GM12801 (cell line): ENCODE data around the gene RNU5B-1.

Experiments used
- TF ChIP-seq, protein P1 (sequence below): IDR thresholded peaks from one replicate; pipeline ENCODE4 v1.5.1; 2011; ENCODE audit warnings: control low read depth; ENCODE audit not compliant: insufficient read length; ENCODE audit errors: extremely low read depth

The RNU5B-1 gene

DNA sequence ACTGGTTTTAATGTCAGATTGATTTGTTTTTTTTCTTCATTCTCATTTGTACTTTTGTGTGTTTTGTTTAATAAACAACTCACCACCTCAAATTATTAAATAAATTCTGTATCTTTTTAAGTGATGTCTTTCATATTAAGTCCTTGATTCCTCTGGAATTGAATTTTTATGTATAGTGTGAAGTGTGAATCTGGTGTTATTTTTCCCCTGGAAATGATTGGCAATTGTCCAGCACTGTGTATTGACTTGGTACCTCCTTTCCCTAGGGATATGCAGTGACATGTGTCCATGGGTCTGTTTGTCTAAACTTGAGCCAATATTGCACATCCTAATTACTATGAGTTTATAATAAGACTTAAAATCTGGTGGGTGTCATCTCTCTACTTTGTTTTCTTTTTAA lies 2.1 kb downstream of the RNU5B-1 start:
- TF ChIP-seq, protein P1, sequence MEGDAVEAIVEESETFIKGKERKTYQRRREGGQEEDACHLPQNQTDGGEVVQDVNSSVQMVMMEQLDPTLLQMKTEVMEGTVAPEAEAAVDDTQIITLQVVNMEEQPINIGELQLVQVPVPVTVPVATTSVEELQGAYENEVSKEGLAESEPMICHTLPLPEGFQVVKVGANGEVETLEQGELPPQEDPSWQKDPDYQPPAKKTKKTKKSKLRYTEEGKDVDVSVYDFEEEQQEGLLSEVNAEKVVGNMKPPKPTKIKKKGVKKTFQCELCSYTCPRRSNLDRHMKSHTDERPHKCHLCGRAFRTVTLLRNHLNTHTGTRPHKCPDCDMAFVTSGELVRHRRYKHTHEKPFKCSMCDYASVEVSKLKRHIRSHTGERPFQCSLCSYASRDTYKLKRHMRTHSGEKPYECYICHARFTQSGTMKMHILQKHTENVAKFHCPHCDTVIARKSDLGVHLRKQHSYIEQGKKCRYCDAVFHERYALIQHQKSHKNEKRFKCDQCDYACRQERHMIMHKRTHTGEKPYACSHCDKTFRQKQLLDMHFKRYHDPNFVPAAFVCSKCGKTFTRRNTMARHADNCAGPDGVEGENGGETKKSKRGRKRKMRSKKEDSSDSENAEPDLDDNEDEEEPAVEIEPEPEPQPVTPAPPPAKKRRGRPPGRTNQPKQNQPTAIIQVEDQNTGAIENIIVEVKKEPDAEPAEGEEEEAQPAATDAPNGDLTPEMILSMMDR = no peak

DNA sequence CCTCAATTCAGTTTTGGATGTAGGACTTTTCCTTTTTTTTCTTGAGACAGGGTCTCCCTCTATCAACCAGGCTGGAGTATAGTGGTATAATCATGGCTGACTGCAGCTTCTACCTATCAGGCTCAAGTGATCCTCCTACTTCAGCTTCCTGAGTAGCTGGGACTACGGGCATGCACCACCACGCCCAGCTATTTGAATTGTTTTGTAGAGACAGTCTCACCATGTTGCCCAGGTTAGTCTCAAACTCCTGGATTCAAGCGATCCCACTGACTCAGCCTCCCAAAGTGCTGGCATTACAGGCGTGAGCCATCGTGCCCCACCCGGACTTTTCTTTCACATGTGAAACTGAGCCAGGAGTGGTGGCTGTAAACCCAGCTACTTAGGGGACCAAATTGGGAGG lies 3.5 kb downstream of the RNU5B-1 start:
- TF ChIP-seq, protein P1 = no peak

DNA sequence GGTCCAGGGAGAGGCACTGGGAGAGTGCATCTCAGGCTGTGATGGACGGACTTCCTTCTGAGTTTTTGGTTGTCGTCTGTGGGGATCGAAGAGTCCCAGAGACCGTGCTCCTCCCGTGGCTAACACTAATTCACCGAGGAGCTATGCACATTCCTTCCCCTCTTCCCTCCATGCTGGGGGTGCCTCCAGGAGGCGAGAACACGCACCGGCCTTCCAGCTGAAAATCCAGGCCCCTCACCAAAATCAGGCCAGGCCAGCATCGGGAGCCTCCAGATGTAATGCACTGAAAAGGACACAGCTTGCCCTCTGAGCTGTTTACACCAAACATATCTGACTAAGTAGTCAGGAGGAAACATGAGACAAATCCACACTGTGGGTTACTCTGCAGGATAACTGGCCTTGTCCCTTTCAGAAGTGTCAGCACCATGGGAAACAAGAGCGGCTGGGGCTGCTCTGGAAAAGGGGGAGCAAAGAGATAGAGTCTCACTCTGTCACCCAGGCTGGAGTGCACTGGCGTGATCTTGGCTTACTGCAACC lies 5.5 kb downstream of the RNU5B-1 start:
- TF ChIP-seq, protein P1 = no peak

DNA sequence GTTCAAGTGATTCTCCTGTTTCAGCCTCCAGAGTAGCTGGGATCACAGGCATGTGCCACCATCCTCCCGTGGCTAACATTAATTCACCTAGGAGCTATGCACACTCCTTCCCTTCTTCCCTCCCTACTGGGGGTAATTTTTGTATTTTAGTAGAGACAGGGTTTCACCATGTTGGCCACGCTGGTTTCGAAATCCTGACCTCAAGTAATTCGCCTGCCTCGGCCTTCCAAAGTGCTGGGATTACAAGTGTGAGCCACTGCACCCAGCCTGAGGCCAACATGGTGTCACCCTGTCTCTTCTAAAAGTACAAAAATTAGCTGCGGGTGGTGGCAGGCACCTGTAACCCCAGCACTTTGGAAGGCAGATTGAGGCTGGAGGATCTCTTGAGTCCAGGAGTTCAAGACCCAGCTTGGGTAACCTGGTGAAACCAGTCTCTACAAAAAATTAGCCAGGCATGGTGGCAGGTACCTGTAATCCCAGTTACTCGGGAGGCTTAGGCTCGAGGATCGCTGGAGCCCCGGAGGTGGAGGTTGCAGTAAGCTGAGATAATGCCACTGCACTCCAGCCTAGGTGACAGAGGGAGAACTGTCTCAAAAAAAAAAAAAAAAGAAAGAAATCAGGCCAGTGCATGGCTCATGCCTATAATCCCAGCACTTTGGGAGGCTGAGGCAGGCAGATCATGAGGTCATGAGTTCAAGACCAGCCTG lies 6.1 kb downstream of the RNU5B-1 start:
- TF ChIP-seq, protein P1 = no peak

DNA sequence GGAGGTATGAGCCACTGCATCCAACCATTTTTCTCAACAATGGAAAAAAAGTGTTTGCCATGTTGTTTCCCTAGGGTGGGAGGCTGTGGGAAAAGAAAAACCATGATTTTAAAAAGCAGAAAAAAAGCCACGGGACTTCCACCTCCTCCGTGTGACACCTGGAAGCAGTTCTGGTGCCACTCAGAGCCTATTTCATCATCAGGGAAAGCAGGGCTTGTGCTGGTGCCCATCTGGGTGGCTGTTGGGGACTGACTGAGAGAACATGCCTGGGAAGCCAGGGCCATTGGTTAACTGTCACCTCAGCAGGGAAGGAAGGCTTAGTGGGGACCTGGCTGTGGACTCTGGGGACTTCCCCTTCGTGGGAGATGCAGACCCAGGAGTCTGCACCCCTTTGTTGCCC lies 7.3 kb downstream of the RNU5B-1 start:
- TF ChIP-seq, protein P1 = no peak

DNA sequence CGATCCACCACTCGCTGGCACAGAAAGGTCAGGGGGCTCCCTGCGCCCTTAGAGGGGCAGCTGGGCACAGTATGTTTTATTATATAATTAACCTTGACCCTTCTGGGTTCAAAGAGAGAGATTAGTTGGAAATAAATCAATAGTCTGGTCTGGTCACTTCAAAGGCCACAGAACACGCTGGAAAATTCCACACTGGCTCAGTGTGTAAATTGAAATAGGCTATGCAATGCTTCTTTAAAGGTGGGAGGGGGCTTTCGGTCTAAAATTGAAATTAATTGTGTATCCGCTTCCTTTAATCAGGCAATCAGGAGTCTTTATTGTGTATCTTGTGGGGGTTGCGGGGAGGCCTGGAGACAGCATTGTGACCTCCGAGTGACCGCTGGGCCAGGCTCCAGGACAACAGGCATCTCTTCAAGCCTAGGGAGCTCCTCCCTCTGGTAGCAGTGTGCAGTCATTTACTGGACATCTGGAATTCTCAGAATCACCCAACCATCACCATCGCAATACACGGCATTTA lies 8.0 kb downstream of the RNU5B-1 start:
- TF ChIP-seq, protein P1 = no peak

DNA sequence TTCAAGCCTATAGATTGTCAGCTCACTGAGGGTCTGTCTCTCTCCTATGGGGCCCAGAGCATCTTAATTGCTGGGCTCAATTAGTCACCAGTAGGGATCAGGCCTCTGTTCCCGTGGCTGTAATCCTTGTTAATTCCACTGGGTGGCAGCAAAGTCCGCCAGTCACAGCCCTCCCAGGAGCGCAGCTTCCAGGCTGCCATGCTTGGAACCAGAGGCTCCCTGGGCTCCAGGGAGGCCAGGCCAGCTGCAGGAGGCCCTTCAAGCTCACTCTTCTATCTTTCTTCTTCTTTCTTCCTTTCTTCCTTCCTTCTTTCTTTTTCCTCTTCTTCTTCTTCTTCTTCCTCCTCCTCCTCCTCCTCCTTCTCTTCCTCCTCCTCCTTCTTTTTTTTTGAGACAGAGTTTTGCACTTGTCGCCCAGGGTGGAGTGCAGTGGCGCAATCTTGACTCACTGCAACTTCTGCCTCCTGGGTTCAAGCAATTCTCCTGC lies 14.4 kb downstream of the RNU5B-1 start:
- TF ChIP-seq, protein P1 = no peak
